GM23338 (cell line): ENCODE data around the gene ST3GAL6. TPM values are rescaled to one million over a fixed set of nuclear protein-coding genes. Genes with fewer than 3 reads are reported as not detected.

Source experiments
- ATAC-seq: fragments of 200-7000 bp; cut with Tn5 transposase; 3 replicates; pipeline ENCODE4 v1.9.1; 2020
- DNase-seq: peaks from one replicate; pipeline ENCODE4 v3.0.0-alpha.2; 2015; ENCODE audit warnings: low spot score
- H2AFZ ChIP-seq: fragments of 200-600 bp; sonication (generic); 2 replicates; pipeline ENCODE4 v1.8.0; 2016; ENCODE audit warnings: antibody characterized with exemption, mild to moderate bottlenecking, moderate library complexity
- H3F3A ChIP-seq: fragments of 200-600 bp; sonication (generic); replicated peaks from 2 replicates; pipeline ENCODE4 v1.8.0; 2017; ENCODE audit warnings: antibody characterized with exemption, mixed run types, low read depth
- H3K27ac ChIP-seq: fragments of 200-600 bp; sonication (generic); 2 replicates; pipeline ENCODE4 v1.6.1; 2016; ENCODE audit warnings: low read depth
- H3K27me3 ChIP-seq: fragments of 200-600 bp; sonication (generic); 2 replicates; pipeline ENCODE4 v1.8.0; 2016; ENCODE audit warnings: mild to moderate bottlenecking, mixed run types, moderate library complexity; ENCODE audit not compliant: insufficient read depth
- H3K36me3 ChIP-seq: fragments of 200-600 bp; sonication (generic); 2 replicates; pipeline ENCODE4 v1.8.0; 2016; ENCODE audit warnings: mild to moderate bottlenecking; ENCODE audit not compliant: insufficient read depth
- H3K4me1 ChIP-seq: fragments of 200-600 bp; sonication (generic); 2 replicates; pipeline ENCODE4 v1.8.0; 2016; ENCODE audit warnings: mild to moderate bottlenecking, moderate library complexity; ENCODE audit not compliant: insufficient read depth
- H3K4me2 ChIP-seq: fragments of 200-600 bp; sonication (generic); 2 replicates; pipeline ENCODE4 v1.7.1; 2017; ENCODE audit warnings: mixed run types
- H3K4me3 ChIP-seq: fragments of 200-600 bp; sonication (generic); 2 replicates; pipeline ENCODE4 v1.6.1; 2016; ENCODE audit warnings: mixed run types
- H3K79me2 ChIP-seq: fragments of 200-600 bp; sonication (generic); replicated peaks from 2 replicates; pipeline ENCODE4 v1.8.0; 2017; ENCODE audit warnings: mild to moderate bottlenecking; ENCODE audit not compliant: insufficient read depth
- H3K9me2 ChIP-seq: fragments of 200-600 bp; sonication (generic); 2 replicates; pipeline ENCODE4 v1.8.0; 2017; ENCODE audit not compliant: insufficient read depth
- H4K20me1 ChIP-seq: fragments of 200-600 bp; sonication (generic); replicated peaks from 2 replicates; pipeline ENCODE4 v1.8.0; 2017; ENCODE audit warnings: mild to moderate bottlenecking; ENCODE audit not compliant: insufficient read depth
- H3K27ac Mint-ChIP-seq: 2 replicates; pipeline ENCODE4 v1.8.0; 2020; ENCODE audit warnings: inconsistent platforms, mild to moderate bottlenecking, moderate library complexity, mixed read lengths
- H3K27me3 Mint-ChIP-seq: 3 replicates; pipeline ENCODE4 v1.8.0; 2022; ENCODE audit warnings: low read depth, mild to moderate bottlenecking, moderate library complexity, mixed read lengths, inconsistent platforms; ENCODE audit not compliant: insufficient read depth, poor library complexity
- H3K36me3 Mint-ChIP-seq: 3 replicates; pipeline ENCODE4 v1.8.0; 2021; ENCODE audit warnings: low read depth, mild to moderate bottlenecking, inconsistent platforms, moderate library complexity, mixed read lengths
- H3K4me1 Mint-ChIP-seq: 3 replicates; pipeline ENCODE4 v1.8.0; 2020; ENCODE audit warnings: mild to moderate bottlenecking, inconsistent platforms, mixed read lengths
- H3K4me3 Mint-ChIP-seq: 3 replicates; pipeline ENCODE4 v1.8.0; 2021; ENCODE audit warnings: moderate library complexity, mild to moderate bottlenecking, inconsistent platforms, mixed read lengths
- H3K9me3 Mint-ChIP-seq: 3 replicates; pipeline ENCODE4 v1.8.0; 2020; ENCODE audit warnings: moderate library complexity, mild to moderate bottlenecking, inconsistent platforms, mixed read lengths
- CREB1 ChIP-seq: fragments of 250-450 bp; sonication (Bioruptor Pico); IDR thresholded peaks from 2 replicates; pipeline ENCODE4 v1.5.0; 2020; ENCODE audit warnings: low read depth, mild to moderate bottlenecking, moderate library complexity
- EZH2 ChIP-seq: fragments of 200-600 bp; sonication (generic); IDR thresholded peaks from one replicate; pipeline ENCODE4 v1.8.0; 2017; ENCODE audit warnings: antibody characterized with exemption, mild to moderate bottlenecking, low read depth; ENCODE audit not compliant: unreplicated experiment
- EZH2phosphoT487 ChIP-seq: fragments of 200-600 bp; sonication (generic); IDR thresholded peaks from one replicate; pipeline ENCODE4 v1.8.1; 2018; ENCODE audit warnings: antibody characterized with exemption; ENCODE audit not compliant: unreplicated experiment
- POLR2AphosphoS5 ChIP-seq: IDR thresholded peaks from 2 replicates; pipeline ENCODE4 v1.6.1; 2016; ENCODE audit warnings: antibody characterized with exemption, low read depth
- STAT1 ChIP-seq: IDR thresholded peaks from one replicate; pipeline ENCODE4 v1.6.1; 2016; ENCODE audit warnings: antibody characterized with exemption; ENCODE audit not compliant: unreplicated experiment
- ZNF114 ChIP-seq: fragments of 250-450 bp; sonication (Bioruptor Pico); IDR thresholded peaks from 2 replicates; pipeline ENCODE4 v1.5.0; 2020; ENCODE audit warnings: mild to moderate bottlenecking, moderate library complexity
- ZNF331 ChIP-seq: fragments of 250-450 bp; sonication (Bioruptor Pico); IDR thresholded peaks from 2 replicates; pipeline ENCODE4 v1.5.0; 2020; ENCODE audit warnings: low read depth, mild to moderate bottlenecking, moderate library complexity
- ZNF462 ChIP-seq: fragments of 250-450 bp; sonication (Bioruptor Pico); IDR thresholded peaks from 2 replicates; pipeline ENCODE4 v1.5.0; 2020; ENCODE audit warnings: mild to moderate bottlenecking, moderate library complexity
- polyA plus RNA-seq: library from polyadenylated mRNA; unstranded; fragments of >200 nt; fragmentation: Nextera tagmentation; extraction: Ambion mirVana; gene quantifications from 2 replicates; pipeline ENCODE4 v1.2.1, GENCODE V29; 2016
- total RNA-seq: library from RNA; depleted of rRNA; stranded (reverse); fragments of >200 nt; shearing (Covaris generic); gene quantifications from 2 replicates; pipeline ENCODE4 v1.2.3, GENCODE V29; 2014
- TF ChIP-seq, protein P1 (sequence below): IDR thresholded peaks from one replicate; pipeline ENCODE4 v1.6.1; 2018; ENCODE audit warnings: antibody characterized with exemption; ENCODE audit not compliant: unreplicated experiment
- TF ChIP-seq, protein P2 (sequence below): IDR thresholded peaks from 2 replicates; pipeline ENCODE4 v1.6.1; 2016; ENCODE audit warnings: antibody characterized with exemption

The ST3GAL6 gene
- total and polyA plus RNA-seq, 2 experiments from 2014 or later: 4.7 to 8.1 TPM

DNA sequence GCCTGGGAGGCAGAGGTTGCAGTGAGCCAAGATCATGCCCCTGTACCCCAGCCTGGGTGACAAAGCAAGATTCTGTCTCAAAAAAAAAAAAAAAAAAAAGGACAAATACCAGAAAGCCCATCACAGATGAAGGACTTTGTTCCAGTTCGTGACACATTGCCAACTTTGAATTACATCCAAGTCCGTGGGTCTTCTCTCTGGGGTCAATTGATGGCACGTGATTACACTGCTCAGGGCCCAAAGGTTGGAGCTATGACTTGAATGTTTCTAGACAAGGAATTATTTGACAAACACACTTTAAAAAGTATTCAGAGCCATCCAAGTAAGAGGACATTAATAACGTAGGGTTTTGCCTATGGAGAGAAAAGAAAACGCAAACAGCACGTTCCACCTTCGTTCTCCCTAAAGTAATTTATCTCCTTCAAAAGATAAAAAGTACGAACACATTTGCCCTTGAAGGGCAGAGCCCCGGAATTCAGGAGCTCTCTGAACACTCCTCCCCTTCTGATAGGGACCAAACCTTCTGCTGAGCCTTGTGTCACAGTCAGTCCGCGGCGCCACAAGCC is 31.3 kb upstream of the ST3GAL6 start (continued):
- TF ChIP-seq STAT1: no peak
- no peak for TF ChIP-seq EZH2phosphoT487
- TF ChIP-seq ZNF114: no peak
- TF ChIP-seq ZNF331: no peak
- no peak for TF ChIP-seq CREB1 (CRISPR knock-in tag)
- TF ChIP-seq, protein P1, sequence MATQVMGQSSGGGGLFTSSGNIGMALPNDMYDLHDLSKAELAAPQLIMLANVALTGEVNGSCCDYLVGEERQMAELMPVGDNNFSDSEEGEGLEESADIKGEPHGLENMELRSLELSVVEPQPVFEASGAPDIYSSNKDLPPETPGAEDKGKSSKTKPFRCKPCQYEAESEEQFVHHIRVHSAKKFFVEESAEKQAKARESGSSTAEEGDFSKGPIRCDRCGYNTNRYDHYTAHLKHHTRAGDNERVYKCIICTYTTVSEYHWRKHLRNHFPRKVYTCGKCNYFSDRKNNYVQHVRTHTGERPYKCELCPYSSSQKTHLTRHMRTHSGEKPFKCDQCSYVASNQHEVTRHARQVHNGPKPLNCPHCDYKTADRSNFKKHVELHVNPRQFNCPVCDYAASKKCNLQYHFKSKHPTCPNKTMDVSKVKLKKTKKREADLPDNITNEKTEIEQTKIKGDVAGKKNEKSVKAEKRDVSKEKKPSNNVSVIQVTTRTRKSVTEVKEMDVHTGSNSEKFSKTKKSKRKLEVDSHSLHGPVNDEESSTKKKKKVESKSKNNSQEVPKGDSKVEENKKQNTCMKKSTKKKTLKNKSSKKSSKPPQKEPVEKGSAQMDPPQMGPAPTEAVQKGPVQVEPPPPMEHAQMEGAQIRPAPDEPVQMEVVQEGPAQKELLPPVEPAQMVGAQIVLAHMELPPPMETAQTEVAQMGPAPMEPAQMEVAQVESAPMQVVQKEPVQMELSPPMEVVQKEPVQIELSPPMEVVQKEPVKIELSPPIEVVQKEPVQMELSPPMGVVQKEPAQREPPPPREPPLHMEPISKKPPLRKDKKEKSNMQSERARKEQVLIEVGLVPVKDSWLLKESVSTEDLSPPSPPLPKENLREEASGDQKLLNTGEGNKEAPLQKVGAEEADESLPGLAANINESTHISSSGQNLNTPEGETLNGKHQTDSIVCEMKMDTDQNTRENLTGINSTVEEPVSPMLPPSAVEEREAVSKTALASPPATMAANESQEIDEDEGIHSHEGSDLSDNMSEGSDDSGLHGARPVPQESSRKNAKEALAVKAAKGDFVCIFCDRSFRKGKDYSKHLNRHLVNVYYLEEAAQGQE: no peak
- TF ChIP-seq, protein P2, sequence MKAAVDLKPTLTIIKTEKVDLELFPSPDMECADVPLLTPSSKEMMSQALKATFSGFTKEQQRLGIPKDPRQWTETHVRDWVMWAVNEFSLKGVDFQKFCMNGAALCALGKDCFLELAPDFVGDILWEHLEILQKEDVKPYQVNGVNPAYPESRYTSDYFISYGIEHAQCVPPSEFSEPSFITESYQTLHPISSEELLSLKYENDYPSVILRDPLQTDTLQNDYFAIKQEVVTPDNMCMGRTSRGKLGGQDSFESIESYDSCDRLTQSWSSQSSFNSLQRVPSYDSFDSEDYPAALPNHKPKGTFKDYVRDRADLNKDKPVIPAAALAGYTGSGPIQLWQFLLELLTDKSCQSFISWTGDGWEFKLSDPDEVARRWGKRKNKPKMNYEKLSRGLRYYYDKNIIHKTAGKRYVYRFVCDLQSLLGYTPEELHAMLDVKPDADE: no peak
- TF ChIP-seq EZH2: no peak
- no peak for TF ChIP-seq POLR2AphosphoS5

DNA sequence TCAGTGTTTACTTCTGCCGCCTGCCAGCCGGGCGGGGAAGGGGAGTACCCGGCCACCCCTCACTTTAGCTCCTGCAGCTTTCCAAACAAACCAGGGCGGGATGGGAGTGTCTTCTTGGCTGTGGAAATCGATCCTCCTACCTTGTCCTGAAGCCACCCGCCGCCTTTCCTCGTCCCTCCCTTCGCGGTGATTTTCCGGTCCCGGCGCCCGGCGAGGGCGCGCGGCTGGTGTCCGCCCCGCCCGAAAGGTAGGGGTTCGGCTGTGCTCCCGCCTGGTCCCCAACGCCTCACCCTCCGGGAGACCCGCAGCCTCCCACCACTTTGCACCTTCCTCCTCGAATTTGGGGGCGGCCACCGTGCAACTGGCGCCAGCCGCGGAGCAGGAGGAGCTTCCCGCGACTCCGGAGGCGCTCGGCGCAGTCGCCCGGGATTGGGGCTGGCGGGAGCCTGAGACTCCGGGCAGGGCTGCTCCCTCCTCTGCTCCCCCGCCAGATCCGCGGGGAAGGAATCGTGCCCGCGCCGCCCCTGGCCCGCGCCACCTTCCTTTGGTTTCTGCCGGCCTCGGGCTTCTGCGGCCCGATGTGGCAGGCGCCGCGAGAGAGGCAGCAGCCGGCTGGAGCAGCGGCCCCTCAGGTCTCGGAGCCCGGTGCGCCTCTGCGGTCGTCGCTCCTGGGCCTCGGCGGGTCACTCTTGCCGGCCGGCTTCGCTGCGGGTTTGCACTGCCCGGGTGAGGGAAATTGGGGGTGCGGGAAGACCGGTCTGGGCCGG is 30.7 kb upstream of the ST3GAL6 start:
- H3K4me2 ChIP-seq: peak overlapping the region; percentile 99
- no peaks in the 10 kb centered on the region; the same call in 1 of the 2 replicates for H3K79me2 ChIP-seq
- peak overlapping the region; percentile 72 for H2AFZ ChIP-seq
- TF ChIP-seq EZH2phosphoT487 (no peak), STAT1 (no peak), CREB1 (CRISPR knock-in tag) (no peak), ZNF331 (no peak), ZNF462 (CRISPR knock-in tag) (no peak), ZNF114 (no peak), POLR2AphosphoS5 (no peak)
- TF ChIP-seq, protein P2: no peak

More for the DNA sequence above, 30.7 kb upstream of the ST3GAL6 start:
- Histone ChIP-seq H3K27me3 (peaks cover 54% of the 10 kb centered on the region), H4K20me1 (no peaks in the 10 kb centered on the region), H3K4me3 (peak overlapping the region; percentile 63), H3K27ac (no peak overlapping the region), H3K4me1 (peaks cover 15% of the 10 kb centered on the region), H3K9me2 (no peaks in the 10 kb centered on the region), H3K36me3 (no peaks in the 10 kb centered on the region), H3F3A (no peaks in the 10 kb centered on the region)
- peak overlapping the region; percentile 89 for H3K4me3 Mint-ChIP-seq
- DNase-seq: peak; percentile 78
- H3K27me3 Mint-ChIP-seq: peaks cover 18% of the 10 kb centered on the region
- peaks cover 18% of the 10 kb centered on the region for H3K4me1 Mint-ChIP-seq
- H3K9me3 Mint-ChIP-seq: no peaks in the 10 kb centered on the region; the same call in 2 of the 3 replicates
- ATAC-seq: peak; percentile 81
- H3K36me3 Mint-ChIP-seq: no peaks in the 10 kb centered on the region
- H3K27ac Mint-ChIP-seq: no peak overlapping the region
